Common myeloid progenitor, CD34-positive (primary cell): ENCODE measurements around the gene TNS4.
"Not testable (repeated sequence)": the region's sequence is repeated elsewhere in the genome, so short reads cannot be mapped to it uniquely, and the experiment has no call there.

ENCODE experiments used
- CTCF ChIA-PET: fragments of 350-600 bp; sonication (Branson Sonifier 250); formaldehyde crosslinking; loops from one replicate; lab custom pipeline; 2021; ENCODE audit warnings: antibody characterized with exemption; lab: Charles Lee
- POLR2A ChIA-PET: fragments of 350-600 bp; sonication (Branson Sonifier 250); formaldehyde crosslinking; loops from one replicate; lab custom pipeline; 2021; ENCODE audit warnings: antibody characterized with exemption; lab: Charles Lee
- DNase-seq, 3 donors: peaks; one replicate each; pipeline versions ENCODE4 v3.0.0 to v3.0.0-alpha.2; 2013
- H3K27ac ChIP-seq, 2 experiments: 1 replicate in 1 of 2; 2 replicates in 1 of 2; pipeline ENCODE4 v1.7.0; 2013; ENCODE audit warnings: inconsistent platforms in 2 of 2, low read length in 2 of 2, mild to moderate bottlenecking in 2 of 2, low read depth in 1 of 2, moderate library complexity in 1 of 2; ENCODE audit not compliant: severe bottlenecking in 2 of 2, insufficient read depth in 1 of 2, poor library complexity in 1 of 2
- H3K27me3 ChIP-seq, 5 experiments: replicated peaks in 2 of 5; 1 replicate in 3 of 5; 2 replicates in 2 of 5; pipeline versions ENCODE4 v1.6.1 to v1.7.0; 2013; ENCODE audit warnings: low read length in 4 of 5, mild to moderate bottlenecking in 2 of 5, moderate library complexity in 2 of 5, inconsistent platforms in 1 of 5; ENCODE audit not compliant: insufficient read depth in 5 of 5, control insufficient read depth in 4 of 5
- H3K36me3 ChIP-seq, 4 experiments: 1 replicate in 2 of 4; 2 replicates in 2 of 4; pipeline versions ENCODE4 v1.6.1 to v1.7.0; 2013; ENCODE audit warnings: low read length in 3 of 4, control low read depth in 1 of 4, mild to moderate bottlenecking in 1 of 4; ENCODE audit not compliant: control insufficient read depth in 4 of 4, insufficient read depth in 4 of 4
- H3K4me1 ChIP-seq, 4 experiments: 1 replicate in 3 of 4; 2 replicates in 1 of 4; pipeline versions ENCODE4 v1.6.1 to v1.7.1; 2013; ENCODE audit warnings: low read length in 3 of 4, mild to moderate bottlenecking in 3 of 4, control low read depth in 1 of 4, inconsistent platforms in 1 of 4, moderate library complexity in 1 of 4; ENCODE audit not compliant: control insufficient read depth in 4 of 4, insufficient read depth in 4 of 4; ENCODE audit errors: control extremely low read depth in 1 of 4
- H3K4me3 ChIP-seq, 7 experiments: 1 replicate in 4 of 7; 2 replicates in 3 of 7; pipeline versions ENCODE4 v1.5.1 to v1.7.0; 2013; ENCODE audit warnings: mild to moderate bottlenecking in 7 of 7, low read length in 6 of 7, moderate library complexity in 6 of 7, inconsistent platforms in 2 of 7, low read depth in 2 of 7, control low read depth in 1 of 7; ENCODE audit not compliant: insufficient read depth in 4 of 7, control insufficient read depth in 1 of 7; ENCODE audit errors: extremely low read depth in 1 of 7
- H3K9me3 ChIP-seq, 5 experiments: 1 replicate in 4 of 5; 2 replicates in 1 of 5; pipeline versions ENCODE4 v1.6.1 to v1.7.1; 2013; ENCODE audit warnings: low read length in 4 of 5, mild to moderate bottlenecking in 2 of 5, inconsistent platforms in 1 of 5, low read depth in 1 of 5, moderate library complexity in 1 of 5; ENCODE audit not compliant: control insufficient read depth in 4 of 5, insufficient read depth in 2 of 5; ENCODE audit errors: control extremely low read depth in 1 of 5
- WGBS: methylation state at CpG from one replicate; pipeline ENCODE4 v1.1.5; 2013; ENCODE audit not compliant: insufficient coverage; 5-methylcytosine and 5-hydroxymethylcytosine counted together

Gene TNS4

DNA sequence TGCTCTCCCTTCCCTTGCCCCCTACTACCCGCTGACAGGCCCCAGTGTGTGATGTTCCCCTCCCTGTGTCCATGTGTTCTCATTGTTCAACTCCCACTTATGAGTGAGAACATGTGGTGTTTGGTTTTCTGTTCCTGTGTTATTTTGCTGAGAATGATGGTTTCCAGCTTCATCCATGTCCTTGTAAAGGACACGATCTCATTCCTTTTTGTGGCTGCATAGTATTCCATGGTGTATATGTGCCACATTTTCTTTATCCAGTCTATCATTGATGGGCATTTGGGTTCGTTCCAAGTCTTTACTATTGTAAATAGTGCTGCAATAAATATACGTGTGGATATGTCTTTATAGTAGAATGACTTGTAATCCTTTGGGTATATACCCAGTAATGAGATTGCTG is 45.1 kb upstream of the TNS4 start:
- peaks cover 0 to 43% (median 33%) of the 10 kb centered on the region in 4 experiments for H3K4me1 ChIP-seq
- POLR2A ChIA-PET, DNase-seq, H3K9me3 ChIP-seq, H3K4me3 ChIP-seq, H3K27me3 ChIP-seq, H3K27ac ChIP-seq, H3K36me3 ChIP-seq: not testable (repeated sequence)
- CTCF ChIA-PET = interaction anchor here (6.2 to 21.4 kb wide), 2 partner anchors 14 kb away, joined by 48 to 401 read pairs; no protein-coding TSS in a partner anchor
- 100% methylated on average over 2 of the region's 4 CpGs for WGBS

GRCh38 chr17:40545660-40546059 is 44.2 kb upstream of the TNS4 start:
- H3K4me1 ChIP-seq = peaks cover 2 to 52% (median 39%) of the 10 kb centered on the region in 4 experiments
- H3K27me3 ChIP-seq = no peaks in the 10 kb centered on the region
- H3K4me3 ChIP-seq = no peak overlapping the region
- H3K27ac ChIP-seq = no peak overlapping the region
- DNase-seq = no peak
- ChIA-PET CTCF (interaction anchor here (0.7 to 21.4 kb wide), 3 partner anchors 9 to 25 kb away, joined by 3 to 401 read pairs (median 3); no protein-coding TSS in a partner anchor), POLR2A (no interaction called here)
- 94% methylated on average over 7 of the region's 11 CpGs for WGBS
- no peaks in the 10 kb centered on the region for H3K36me3 ChIP-seq
- no peaks in the 10 kb centered on the region for H3K9me3 ChIP-seq

GRCh38 chr17:40542558-40543411 is 41.4 kb upstream of the TNS4 start:
- 85% methylated on average over 8 of the region's 14 CpGs for WGBS
- DNase-seq = peak in 1 of 3 donors; percentile 22
- H3K4me3 ChIP-seq = no peak overlapping the region
- H3K9me3 ChIP-seq = no peaks in the 10 kb centered on the region
- peaks cover 2 to 35% (median 27%) of the 10 kb centered on the region in 4 experiments for H3K4me1 ChIP-seq
- no peaks in the 10 kb centered on the region for H3K27me3 ChIP-seq
- ChIA-PET CTCF (interaction anchor here (1.1 to 1.6 kb wide), 3 partner anchors 9 to 17 kb away, joined by 3 to 6 read pairs (median 5); no protein-coding TSS in a partner anchor), POLR2A (interaction anchor here (0.5 to 0.7 kb wide), 2 partner anchors 9 to 11 kb away, joined by 3 read pairs; no protein-coding TSS in a partner anchor)
- H3K36me3 ChIP-seq = no peaks in the 10 kb centered on the region
- H3K27ac ChIP-seq = no peak overlapping the region

DNA sequence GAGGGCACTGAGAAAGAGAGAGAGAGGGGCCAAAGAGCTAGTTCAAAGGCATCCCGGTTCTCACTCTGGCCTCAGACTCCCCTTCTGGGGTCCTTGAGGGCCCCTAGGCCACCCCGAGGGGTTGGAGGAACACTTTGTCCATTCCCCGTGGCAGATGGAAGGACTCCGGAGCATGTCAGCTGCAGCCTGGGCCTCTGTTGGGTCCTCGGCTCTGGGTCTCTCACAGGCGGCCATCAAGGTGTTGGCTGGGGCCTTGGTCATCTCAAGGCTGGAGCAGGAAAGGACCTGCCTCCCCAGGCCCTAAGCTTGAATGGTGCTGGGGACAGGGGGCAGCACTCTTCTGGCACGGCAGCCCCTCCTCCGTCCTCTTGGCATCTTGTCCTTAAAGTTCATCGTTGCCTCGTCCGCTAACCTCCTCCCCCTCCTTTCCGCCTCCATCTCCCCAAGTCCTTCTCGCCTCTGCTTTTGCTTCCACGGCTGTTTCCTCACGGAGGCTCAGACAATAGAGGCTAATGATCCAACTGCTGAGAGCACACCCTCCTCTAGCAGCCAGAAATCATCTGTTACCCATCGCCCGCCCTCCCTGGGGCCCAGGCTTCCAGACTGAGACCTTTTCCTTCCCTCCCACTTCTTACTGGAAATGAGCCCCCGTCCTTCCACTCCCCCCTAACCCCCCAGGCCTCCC is 40.6 kb upstream of the TNS4 start:
- no peak overlapping the region for H3K27ac ChIP-seq
- ChIA-PET POLR2A (interaction anchor here (0.5 kb wide), 1 partner anchor 8 kb away, joined by 3 read pairs; no protein-coding TSS in a partner anchor), CTCF (interaction anchor here (0.6 to 20.2 kb wide), 2 partner anchors 9 to 13 kb away, joined by 3 to 401 read pairs; partner anchors contain the start of gene CCR7)
- no peak overlapping the region for H3K4me3 ChIP-seq
- WGBS = 96% methylated on average over 17 of the region's 18 CpGs
- H3K9me3 ChIP-seq = no peaks in the 10 kb centered on the region
- peaks cover 2 to 28% (median 19%) of the 10 kb centered on the region in 4 experiments for H3K4me1 ChIP-seq
- DNase-seq = no peak
- H3K27me3 ChIP-seq = no peaks in the 10 kb centered on the region
- no peaks in the 10 kb centered on the region for H3K36me3 ChIP-seq

DNA sequence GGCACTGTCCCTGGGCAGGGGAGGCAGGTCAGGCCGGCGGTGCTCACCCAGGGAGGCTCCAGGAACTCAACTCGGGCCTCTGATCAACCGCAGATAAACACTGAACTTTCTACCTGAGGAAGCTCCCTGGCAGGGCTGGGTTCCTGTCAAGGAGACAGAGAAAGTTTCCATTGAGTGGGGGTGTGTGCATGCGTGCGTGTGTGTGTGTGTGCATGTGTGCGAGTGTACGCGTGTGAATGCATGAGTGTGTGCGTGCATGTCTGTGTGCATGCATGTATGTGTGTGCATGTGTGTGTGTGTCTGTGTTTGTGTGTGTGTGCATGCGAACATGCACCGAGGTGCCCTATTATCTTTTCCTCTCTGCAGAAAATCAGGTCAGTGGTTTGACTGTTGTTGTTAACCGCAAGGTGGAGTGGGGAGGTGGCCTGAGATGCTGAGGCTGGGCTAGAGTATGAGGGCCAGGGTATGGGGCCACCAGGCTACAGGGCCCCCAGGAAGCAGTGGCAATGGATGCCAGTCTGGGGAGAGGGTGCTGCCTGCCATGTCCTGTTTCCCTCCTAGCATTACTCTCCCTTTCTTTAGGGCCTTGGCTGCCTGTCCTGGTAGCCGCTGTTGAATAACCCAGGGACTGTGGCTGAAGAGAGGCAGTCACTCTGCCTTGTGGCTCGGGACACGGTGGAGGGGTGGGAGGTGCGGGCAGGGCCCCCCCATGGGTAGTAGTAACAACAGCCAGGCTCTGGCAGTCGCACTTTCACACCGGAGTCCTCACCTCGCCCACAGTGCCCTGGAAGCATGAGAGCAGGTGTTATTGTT is 39.8 kb upstream of the TNS4 start:
- Histone ChIP-seq H3K4me1 (peaks cover 2 to 30% (median 19%) of the 10 kb centered on the region in 4 experiments), H3K9me3 (no peaks in the 10 kb centered on the region)
- POLR2A ChIA-PET = no interaction called here

DNA sequence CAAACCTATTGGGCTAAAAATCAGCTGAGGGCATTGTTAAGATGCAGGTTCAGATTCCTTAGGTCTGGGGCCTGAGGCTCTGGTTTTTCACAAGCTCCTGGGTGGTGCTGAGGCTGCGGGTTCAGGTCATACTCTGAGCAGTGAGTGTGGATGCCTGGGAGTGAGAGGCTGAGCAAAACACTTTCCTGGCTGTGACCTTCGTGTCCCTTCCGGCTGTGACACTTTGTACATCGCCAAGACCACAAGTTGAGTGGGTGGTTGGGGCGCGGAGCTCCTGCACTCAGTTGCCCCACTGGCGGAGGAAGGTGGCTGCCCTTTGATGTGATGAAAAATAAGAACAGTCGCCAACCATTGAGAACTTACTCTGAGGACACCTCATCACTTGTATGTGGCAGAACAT is 39.0 kb upstream of the TNS4 start:
- no peak overlapping the region for H3K4me3 ChIP-seq
- WGBS = 95% methylated on average over 5 of the region's 8 CpGs
- DNase-seq = no peak
- H3K9me3 ChIP-seq = no peaks in the 10 kb centered on the region
- no peaks in the 10 kb centered on the region for H3K27me3 ChIP-seq
- no peak overlapping the region for H3K27ac ChIP-seq
- H3K4me1 ChIP-seq = peaks cover 2 to 32% (median 20%) of the 10 kb centered on the region in 4 experiments
- H3K36me3 ChIP-seq = no peaks in the 10 kb centered on the region
- ChIA-PET POLR2A (interaction anchor here (0.6 kb wide), 1 partner anchor 178 kb away, joined by 4 read pairs; no protein-coding TSS in a partner anchor), CTCF (interaction anchor here (1.0 to 20.2 kb wide), 4 partner anchors 14 to 113 kb away, joined by 3 to 401 read pairs (median 3); partner anchors contain the start of gene CCR7)

More for the DNA sequence above, 39.8 kb upstream of the TNS4 start:
- H3K27ac ChIP-seq = no peak overlapping the region
- CTCF ChIA-PET = interaction anchor here (0.6 to 20.2 kb wide), 2 partner anchors 8 to 14 kb away, joined by 3 to 401 read pairs; partner anchors contain the start of gene CCR7
- no peak overlapping the region for H3K4me3 ChIP-seq
- H3K36me3 ChIP-seq = no peaks in the 10 kb centered on the region
- peak in 1 of 3 donors; percentile 21 for DNase-seq
- 88% methylated on average over 15 of the region's 20 CpGs for WGBS
- H3K27me3 ChIP-seq = no peaks in the 10 kb centered on the region
